IPS-15b (cell line): ENCODE data around the gene TMEM174.

Experiments
- H3K27me3 ChIP-seq: one replicate; pipeline ENCODE4 v1.6.1; 2013; ENCODE audit warnings: low read length; ENCODE audit not compliant: control insufficient read depth, insufficient read depth
- H3K36me3 ChIP-seq: one replicate; pipeline ENCODE4 v1.6.1; 2013; ENCODE audit warnings: low read length; ENCODE audit not compliant: control insufficient read depth, insufficient read depth
- H3K4me1 ChIP-seq: one replicate; pipeline ENCODE4 v1.6.1; 2013; ENCODE audit warnings: mild to moderate bottlenecking, low read length; ENCODE audit not compliant: control insufficient read depth, insufficient read depth
- H3K4me3 ChIP-seq: one replicate; pipeline ENCODE4 v1.5.1; 2013; ENCODE audit warnings: low read depth, low read length
- H3K9ac ChIP-seq: one replicate; pipeline ENCODE4 v1.6.1; 2013; ENCODE audit warnings: low read depth, mild to moderate bottlenecking, low read length
- H3K9me3 ChIP-seq: one replicate; pipeline ENCODE4 v1.6.1; 2013; ENCODE audit warnings: mild to moderate bottlenecking, low read length; ENCODE audit not compliant: control insufficient read depth, insufficient read depth

TMEM174 gene, protein sequence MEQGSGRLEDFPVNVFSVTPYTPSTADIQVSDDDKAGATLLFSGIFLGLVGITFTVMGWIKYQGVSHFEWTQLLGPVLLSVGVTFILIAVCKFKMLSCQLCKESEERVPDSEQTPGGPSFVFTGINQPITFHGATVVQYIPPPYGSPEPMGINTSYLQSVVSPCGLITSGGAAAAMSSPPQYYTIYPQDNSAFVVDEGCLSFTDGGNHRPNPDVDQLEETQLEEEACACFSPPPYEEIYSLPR

DNA sequence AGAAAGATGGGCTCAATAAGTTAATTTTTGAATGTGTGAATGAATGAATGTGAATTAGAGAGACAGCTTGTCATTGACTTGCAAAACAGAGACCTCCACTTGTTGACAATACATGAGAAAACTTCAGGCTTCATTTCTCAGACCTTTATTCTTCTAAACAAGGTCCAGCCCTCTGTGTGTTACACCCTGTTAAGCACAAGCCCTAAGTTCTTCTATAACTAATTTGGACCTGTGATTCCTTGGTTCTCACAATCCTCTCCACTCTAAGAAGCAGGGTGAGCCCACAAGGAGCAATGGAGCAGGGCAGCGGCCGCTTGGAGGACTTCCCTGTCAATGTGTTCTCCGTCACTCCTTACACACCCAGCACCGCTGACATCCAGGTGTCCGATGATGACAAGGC lies at the start of gene TMEM174:
TMEM174 (plus strand) TSS at position 243 of the 400 bp plus-strand sequence; CDS start at position 294, 51 bp downstream.
- Histone ChIP-seq H3K4me1 (no peaks in the 10 kb centered on the region), H3K4me3 (no peak within 1 kb of the TSS), H3K27me3 (no peaks in the 10 kb centered on the region), H3K36me3 (no peaks in the 10 kb centered on the region), H3K9ac (no peak within 1 kb of the TSS), H3K9me3 (no peaks in the 10 kb centered on the region)

DNA sequence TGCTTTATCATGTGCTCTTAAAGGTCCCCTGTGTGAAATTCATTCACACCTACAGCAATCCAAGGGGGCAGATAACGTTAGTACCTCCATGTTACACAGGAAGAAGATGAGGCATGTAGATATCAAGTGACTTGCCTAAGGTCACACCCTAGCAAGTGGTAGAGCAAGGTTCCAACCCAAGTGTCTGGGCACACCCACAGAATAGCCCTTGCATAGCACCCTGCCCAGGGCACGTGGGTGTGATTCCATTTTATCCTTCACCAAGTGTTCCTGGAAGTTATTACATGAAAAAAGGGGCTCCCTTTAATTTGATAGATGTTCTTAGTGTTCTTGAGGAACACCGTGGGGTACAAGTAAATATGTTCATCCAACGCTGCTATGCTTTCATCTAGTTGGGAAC lies 47.7 kb upstream of the TMEM174 start:
- Histone ChIP-seq H3K9ac (no peak overlapping the region), H3K4me3 (no peak overlapping the region), H3K27me3 (peaks cover 31% of the 10 kb centered on the region), H3K9me3 (no peaks in the 10 kb centered on the region), H3K4me1 (peaks cover 2% of the 10 kb centered on the region), H3K36me3 (no peaks in the 10 kb centered on the region)

DNA sequence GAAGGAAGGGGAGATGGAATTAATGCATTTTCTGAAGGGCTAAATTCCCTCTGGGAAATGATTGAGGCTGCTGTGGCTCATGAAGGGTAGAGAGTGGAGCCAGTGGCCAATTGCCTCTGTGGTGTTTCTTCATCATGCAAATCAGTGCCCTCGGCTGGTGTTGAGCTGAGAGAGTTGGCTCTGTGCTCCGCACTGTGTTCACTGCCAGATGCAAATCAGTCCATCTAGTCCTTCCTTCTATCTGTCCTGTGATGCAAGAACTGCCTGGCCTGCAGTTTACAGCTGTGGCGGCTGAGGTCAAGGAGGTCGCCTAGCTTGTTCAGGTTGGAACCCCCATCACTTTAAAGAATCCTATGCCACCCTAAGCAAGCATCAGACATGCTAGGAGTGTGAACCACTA lies 46.6 kb upstream of the TMEM174 start:
- H3K4me1 ChIP-seq: peaks cover 2% of the 10 kb centered on the region
- no peaks in the 10 kb centered on the region for H3K36me3 ChIP-seq
- peaks cover 23% of the 10 kb centered on the region for H3K27me3 ChIP-seq
- no peak overlapping the region for H3K9ac ChIP-seq
- no peak overlapping the region for H3K4me3 ChIP-seq
- H3K9me3 ChIP-seq: no peaks in the 10 kb centered on the region

DNA sequence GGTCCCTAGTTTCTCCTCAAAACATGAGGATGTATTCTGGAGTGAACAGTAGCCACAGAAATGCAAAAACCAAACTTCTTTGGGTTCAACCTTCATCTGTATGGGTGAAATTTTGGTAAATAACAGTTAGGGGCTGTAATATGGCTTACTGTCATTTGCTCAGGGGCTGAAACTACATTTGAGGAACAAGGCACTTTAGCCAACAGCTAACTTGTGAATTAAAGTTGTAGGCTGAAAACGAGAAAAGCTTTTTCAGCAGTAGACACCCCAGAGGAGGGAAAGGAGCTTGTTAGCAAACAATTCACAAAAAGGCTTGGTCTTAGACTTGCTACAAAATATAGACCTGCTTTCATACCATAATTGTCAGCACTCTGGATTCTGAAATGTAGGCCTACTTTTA lies 46.0 kb upstream of the TMEM174 start:
- Histone ChIP-seq H3K4me3 (no peak overlapping the region), H3K9ac (no peak overlapping the region), H3K27me3 (peaks cover 17% of the 10 kb centered on the region), H3K4me1 (peaks cover 2% of the 10 kb centered on the region), H3K36me3 (no peaks in the 10 kb centered on the region), H3K9me3 (no peaks in the 10 kb centered on the region)

DNA sequence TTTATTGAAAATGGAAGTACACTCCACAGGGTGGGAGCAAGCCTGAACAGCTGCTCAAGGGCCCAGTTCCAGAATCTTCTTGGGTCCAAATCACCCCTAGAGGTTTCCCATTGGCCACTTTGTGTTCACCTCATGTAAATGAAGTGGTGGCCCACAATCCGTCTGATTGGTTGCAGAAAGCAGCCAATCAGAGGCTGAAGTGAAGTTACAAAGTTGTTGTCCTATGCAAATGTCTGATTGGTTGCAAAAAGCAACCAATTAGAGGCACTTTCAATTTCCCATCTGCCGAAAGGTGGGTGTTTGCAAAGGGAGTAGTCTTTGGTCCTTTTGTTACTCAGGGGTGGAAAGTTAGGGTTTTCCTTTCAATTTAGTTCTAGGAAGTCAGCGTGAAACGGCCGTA lies 43.9 kb upstream of the TMEM174 start:
- Histone ChIP-seq H3K9me3 (no peaks in the 10 kb centered on the region), H3K9ac (no peak overlapping the region)

DNA sequence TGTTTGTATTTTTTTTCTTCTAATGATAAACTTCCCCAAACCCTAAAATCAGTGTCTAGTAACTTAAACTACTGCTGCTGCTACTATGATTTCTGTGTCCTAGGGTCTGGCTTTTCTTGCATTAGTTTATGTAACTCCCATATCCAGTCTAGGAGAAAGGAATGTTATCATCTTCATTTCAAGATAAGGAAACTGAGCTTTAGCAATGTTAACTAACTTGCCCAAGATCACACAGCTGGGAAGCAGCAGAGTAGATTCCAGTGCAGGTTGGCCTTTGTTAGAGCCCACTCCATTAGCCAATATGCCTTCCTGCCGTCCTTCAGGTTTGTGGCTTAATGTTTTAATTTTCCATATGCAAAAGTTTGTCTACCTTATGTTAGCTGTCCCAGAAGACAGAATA lies 42.2 kb upstream of the TMEM174 start:
- Histone ChIP-seq H3K27me3 (peaks cover under 1% of the 10 kb centered on the region), H3K4me3 (no peak overlapping the region), H3K36me3 (no peaks in the 10 kb centered on the region), H3K9me3 (no peaks in the 10 kb centered on the region), H3K4me1 (no peaks in the 10 kb centered on the region), H3K9ac (no peak overlapping the region)

More for the DNA sequence above, 43.9 kb upstream of the TMEM174 start:
- no peaks in the 10 kb centered on the region for H3K4me1 ChIP-seq
- peaks cover 4% of the 10 kb centered on the region for H3K27me3 ChIP-seq
- H3K4me3 ChIP-seq: no peak overlapping the region
- no peaks in the 10 kb centered on the region for H3K36me3 ChIP-seq

DNA sequence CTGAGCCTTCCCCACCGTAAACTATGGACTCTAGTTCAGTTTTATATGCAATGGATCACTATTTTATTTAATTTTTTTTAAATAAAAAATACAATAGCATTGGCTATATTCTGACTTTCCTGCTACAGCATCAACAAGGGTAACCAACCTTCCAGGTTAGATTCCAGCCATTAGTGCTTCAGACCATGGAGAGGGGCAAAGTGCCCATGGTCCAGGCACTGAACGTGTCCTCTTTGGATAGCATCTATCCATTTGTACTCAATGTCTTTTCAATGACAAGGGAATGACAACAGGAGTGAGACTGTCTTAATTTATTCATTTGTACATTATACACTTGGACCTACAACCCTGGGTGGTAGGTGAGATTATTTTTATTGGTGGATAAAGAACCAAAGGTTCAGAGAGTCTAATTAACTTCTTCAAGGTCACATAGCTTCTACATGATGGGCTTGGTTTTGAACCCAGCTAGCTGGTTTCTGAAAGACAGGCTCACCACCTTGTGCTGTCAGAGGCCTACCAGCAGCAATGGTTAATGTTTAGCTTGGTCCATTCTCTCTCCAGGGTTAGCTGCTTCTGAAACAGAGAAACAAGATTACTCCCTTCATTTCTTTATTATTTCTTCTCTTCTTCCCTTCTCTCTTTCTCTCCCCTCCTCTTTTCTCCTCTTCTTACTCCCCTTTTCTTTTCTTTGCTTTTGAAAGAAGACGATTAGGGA lies 41.1 kb upstream of the TMEM174 start:
- Histone ChIP-seq H3K4me1 (no peaks in the 10 kb centered on the region), H3K4me3 (no peak overlapping the region), H3K9ac (no peak overlapping the region), H3K36me3 (no peaks in the 10 kb centered on the region), H3K9me3 (no peaks in the 10 kb centered on the region), H3K27me3 (no peaks in the 10 kb centered on the region)

DNA sequence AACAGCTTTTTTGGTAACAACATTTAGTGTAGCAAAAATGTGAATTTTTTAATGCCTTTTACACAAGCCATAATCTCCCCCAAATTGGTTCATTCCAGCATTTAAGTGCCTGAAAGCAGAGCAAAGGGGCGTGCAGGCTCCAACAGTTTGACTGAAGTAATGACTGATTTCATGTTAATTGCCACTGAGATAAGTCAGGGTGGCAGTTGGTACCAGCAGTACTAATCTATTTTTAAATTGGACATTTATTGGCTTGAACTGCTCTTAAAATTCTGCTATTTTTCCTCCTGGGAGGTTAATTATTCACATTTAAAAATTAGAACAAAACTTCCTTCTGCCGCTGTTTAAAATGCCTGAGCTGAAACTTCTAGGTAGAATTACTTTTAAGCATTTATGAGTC lies 40.2 kb upstream of the TMEM174 start:
- Histone ChIP-seq H3K9ac (no peak overlapping the region), H3K4me1 (no peaks in the 10 kb centered on the region), H3K27me3 (no peaks in the 10 kb centered on the region), H3K4me3 (no peak overlapping the region), H3K36me3 (no peaks in the 10 kb centered on the region), H3K9me3 (no peaks in the 10 kb centered on the region)

DNA sequence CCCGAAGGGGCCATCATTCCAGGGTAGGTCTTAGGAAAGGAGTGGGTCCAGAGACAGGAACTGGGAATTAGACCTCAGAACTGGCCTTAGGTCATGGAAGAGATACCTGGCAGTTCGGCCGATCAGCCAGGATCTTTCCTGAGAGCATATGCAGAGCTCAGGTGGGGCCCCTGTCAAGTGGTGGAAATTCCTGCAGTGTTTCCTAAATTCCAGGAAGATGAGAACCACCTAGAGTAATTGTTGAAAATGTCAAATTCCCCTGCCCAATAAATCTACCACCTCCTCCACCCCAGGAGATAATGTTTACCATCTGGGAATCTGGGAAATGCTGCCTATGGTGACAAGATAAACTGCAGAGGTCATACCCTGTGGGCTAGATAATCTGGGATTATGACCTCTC lies 38.0 kb upstream of the TMEM174 start:
- no peak overlapping the region for H3K9ac ChIP-seq
- no peaks in the 10 kb centered on the region for H3K36me3 ChIP-seq
- no peaks in the 10 kb centered on the region for H3K9me3 ChIP-seq
- no peak overlapping the region for H3K4me3 ChIP-seq
- no peaks in the 10 kb centered on the region for H3K4me1 ChIP-seq
- no peaks in the 10 kb centered on the region for H3K27me3 ChIP-seq

DNA sequence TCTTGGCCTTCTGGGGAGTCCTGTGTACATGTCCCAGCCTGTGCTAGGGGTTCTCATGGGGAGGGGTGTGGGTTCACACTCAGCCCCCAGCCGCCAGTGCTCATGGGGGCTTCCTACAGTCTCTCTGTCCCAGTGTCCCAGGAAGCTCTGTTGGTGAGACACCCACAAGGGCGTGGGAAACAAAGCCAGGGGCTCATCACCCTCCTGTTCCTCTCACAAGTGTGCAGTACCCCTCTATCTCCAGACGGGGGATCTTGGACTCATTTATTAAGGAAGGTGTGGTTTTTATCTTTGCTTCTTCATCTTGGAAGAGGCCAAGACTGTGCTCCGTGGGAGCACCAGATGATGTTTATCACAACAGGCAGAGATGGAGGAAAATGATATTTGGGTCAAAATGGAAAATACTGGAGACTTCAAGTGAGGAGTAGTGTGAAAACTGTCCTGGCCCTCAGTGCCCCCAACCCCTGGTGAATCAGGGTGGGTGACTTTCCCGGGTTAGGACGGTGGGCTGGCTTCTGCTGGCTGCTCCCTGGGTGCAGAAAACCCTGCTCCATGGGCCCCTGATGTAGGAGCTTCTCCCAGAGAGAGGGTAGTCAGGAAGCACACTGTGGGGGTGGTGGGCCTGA lies 37.5 kb upstream of the TMEM174 start:
- H3K27me3 ChIP-seq: no peaks in the 10 kb centered on the region
- H3K36me3 ChIP-seq: no peaks in the 10 kb centered on the region
- H3K4me3 ChIP-seq: no peak overlapping the region
- H3K9me3 ChIP-seq: no peaks in the 10 kb centered on the region
- H3K4me1 ChIP-seq: no peaks in the 10 kb centered on the region
- H3K9ac ChIP-seq: no peak overlapping the region

DNA sequence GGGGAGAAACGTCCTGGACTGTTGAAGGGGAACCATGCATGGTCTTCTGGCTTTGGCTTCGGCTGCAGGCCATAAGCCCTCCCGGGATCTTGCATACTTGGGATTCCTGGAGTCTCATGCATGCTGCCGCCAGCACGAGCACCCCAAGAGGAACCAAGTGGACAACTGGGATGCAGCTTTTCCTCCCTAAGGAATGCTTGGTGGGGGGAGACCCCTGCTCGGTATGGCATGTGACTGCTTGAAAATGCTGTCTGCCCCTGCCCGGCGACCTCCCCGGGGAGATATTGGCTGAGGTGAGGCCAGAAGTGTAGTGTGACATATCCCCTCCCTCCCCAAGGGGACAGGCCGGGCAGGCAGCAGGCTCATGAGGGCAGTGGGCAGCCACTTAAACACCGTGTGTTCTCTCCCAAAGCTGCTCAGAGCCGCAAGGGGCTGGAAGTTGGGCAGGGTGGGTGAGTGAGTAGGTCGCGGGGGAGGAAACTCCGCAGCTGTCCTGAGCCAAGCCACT lies 36.9 kb upstream of the TMEM174 start:
- no peak overlapping the region for H3K4me3 ChIP-seq
- no peaks in the 10 kb centered on the region for H3K4me1 ChIP-seq
- no peak overlapping the region for H3K9ac ChIP-seq
- H3K36me3 ChIP-seq: no peaks in the 10 kb centered on the region
- no peaks in the 10 kb centered on the region for H3K27me3 ChIP-seq
- H3K9me3 ChIP-seq: no peaks in the 10 kb centered on the region
